Measurements from ENCODE around the gene TRPV3.

DNA sequence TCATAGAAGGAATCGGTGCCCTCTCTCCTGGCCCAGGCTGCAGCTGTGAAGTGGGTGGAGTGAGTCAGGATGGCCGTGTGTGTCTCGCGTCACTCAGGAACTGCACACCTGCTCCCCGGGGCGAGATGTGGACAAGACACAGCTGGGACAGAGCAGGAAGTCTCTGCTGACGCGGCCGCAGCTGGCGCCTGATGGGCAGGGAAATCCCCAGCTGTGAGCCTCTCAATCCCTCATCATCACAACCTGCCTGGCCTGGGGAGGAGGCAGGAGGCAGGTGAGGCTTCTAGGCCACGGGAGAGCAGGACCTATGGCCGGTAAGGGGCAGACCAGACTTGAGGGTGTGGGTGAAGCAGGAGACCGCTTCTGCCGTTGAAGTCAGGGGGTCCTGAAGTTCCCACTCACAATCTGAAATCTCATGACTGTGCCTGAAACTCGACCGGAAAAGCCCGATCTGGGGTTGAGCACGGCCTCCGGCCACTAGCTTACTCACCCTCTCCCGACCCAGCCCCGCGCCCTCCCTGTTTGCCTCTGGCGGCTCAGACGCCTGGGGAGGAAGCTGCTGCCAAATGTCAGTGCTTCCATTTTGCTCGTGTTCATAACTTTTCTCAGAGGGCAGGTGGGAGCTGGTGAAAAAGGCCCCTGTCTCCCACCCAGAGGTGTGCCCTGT, 1.1 kb upstream of the TRPV3 start:
- TF ChIP-seq, protein P1, sequence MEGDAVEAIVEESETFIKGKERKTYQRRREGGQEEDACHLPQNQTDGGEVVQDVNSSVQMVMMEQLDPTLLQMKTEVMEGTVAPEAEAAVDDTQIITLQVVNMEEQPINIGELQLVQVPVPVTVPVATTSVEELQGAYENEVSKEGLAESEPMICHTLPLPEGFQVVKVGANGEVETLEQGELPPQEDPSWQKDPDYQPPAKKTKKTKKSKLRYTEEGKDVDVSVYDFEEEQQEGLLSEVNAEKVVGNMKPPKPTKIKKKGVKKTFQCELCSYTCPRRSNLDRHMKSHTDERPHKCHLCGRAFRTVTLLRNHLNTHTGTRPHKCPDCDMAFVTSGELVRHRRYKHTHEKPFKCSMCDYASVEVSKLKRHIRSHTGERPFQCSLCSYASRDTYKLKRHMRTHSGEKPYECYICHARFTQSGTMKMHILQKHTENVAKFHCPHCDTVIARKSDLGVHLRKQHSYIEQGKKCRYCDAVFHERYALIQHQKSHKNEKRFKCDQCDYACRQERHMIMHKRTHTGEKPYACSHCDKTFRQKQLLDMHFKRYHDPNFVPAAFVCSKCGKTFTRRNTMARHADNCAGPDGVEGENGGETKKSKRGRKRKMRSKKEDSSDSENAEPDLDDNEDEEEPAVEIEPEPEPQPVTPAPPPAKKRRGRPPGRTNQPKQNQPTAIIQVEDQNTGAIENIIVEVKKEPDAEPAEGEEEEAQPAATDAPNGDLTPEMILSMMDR (IDR thresholded peaks at IDR 0.05; ENCODE audit: insufficient read depth, low read depth, low read length), result no peak
- no peak for TF ChIP-seq EZH2 (IDR thresholded peaks at IDR 0.05; ENCODE audit: insufficient read depth, low read length)

Measured in astrocyte (in vitro differentiated cells and primary cell).